ENCODE data around the gene DCLK1. TPM values are rescaled to one million over a fixed set of nuclear protein-coding genes. Genes with fewer than 3 reads are reported as not detected.

The DCLK1 gene
- total and polyA plus RNA-seq, 7 experiments from 2014 or later = not detected

DNA sequence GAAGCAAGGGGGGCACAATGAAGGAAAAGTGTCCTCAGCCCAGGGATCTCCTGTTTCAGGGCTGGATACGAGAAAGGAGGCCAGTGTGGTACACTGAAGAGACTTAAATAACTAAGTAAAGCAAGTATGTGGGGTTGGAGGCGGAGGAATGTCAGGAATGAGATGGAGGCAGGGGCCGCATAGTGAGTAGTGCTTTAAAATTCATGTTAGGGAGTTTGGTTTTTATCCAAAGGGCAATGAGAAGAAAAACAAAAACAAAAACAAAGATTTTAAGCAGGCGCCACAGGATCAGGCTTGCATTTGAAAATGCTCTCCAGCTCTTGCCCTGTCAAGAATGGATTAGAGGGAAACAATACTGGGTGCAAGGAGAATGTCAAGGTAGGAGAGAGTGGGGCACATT is 273.4 kb downstream of the DCLK1 start:
- no peaks in the 10 kb centered on the region for H3K27me3 ChIP-seq (ENCODE audit: control insufficient read depth in 2 of 2, insufficient read depth in 2 of 2, low read length in 2 of 2)
- POLR2A ChIA-PET = no interaction called here

DNA sequence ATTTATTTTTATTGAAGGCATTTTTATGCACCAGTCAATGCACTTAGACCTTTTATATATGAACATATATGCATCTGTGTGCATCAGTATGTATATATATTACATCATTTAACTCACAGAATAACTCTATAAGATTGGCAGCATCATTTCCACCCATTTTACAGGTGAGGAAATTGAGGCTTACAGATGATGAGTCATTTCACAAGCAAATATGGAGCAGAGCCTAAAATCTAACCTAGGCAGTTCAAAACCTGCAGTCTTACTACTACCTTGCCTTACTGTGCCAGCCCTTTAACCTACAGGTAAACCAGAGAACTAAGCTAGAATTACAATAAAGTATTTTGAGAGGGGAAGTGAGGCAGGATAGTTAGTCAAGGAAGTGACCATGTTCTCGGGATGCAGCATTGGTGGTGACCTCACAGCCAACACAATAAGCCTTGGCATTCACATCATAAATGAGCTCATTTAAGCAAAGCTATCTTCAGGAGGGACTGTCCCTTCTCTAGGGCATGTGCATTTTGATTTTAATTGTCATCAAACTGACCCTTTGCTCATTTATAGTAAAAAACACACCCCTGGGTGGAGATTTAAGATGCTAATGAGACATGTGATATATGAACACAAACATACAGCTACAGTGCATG is 274.3 kb downstream of the DCLK1 start:
- intact Hi-C loops (cut with micrococcal nuclease) = no loop called here
- no peaks in the 10 kb centered on the region for H3K4me1 ChIP-seq (ENCODE audit: control insufficient read depth in 2 of 2, insufficient read depth in 2 of 2, low read length in 2 of 2)
- no peak overlapping the region for H3K27ac ChIP-seq (ENCODE audit: low read depth, low read length)
- no peaks in the 10 kb centered on the region for H3K4me1 Mint-ChIP-seq
- no peaks in the 10 kb centered on the region for H3K27me3 ChIP-seq (ENCODE audit: control insufficient read depth in 2 of 2, insufficient read depth in 2 of 2, low read length in 2 of 2)
- no peak for ATAC-seq
- H3K36me3 ChIP-seq (ENCODE audit: control insufficient read depth in 2 of 3, insufficient read depth in 3 of 3, low read length in 3 of 3) = no peaks in the 10 kb centered on the region
- no peaks in the 10 kb centered on the region for H3K36me3 Mint-ChIP-seq
- ChIA-PET POLR2A (no interaction called here), CTCF (no interaction called here)
- H3K4me3 ChIP-seq (ENCODE audit: low read length) = no peak overlapping the region
- H3K27me3 Mint-ChIP-seq = peaks cover 17 to 45% (median 36%) of the 10 kb centered on the region in 5 donors
- no peak for DNase-seq
- H3K27ac Mint-ChIP-seq = no peak overlapping the region
- H3K9me3 ChIP-seq (ENCODE audit: control insufficient read depth in 2 of 3, low read length in 3 of 3) = no peaks in the 10 kb centered on the region
- no peak overlapping the region for H3K4me3 Mint-ChIP-seq
- H3K9me3 Mint-ChIP-seq = peaks cover 0 to 19% (median 4%) of the 10 kb centered on the region in 11 donors

More for the DNA sequence above, 273.4 kb downstream of the DCLK1 start:
- no peaks in the 10 kb centered on the region for H3K4me1 Mint-ChIP-seq
- ATAC-seq (no peak), DNase-seq (no peak)
- H3K4me3 Mint-ChIP-seq = no peak overlapping the region
- Histone ChIP-seq H3K27ac (ENCODE audit: low read depth, low read length) (no peak overlapping the region), H3K9me3 (ENCODE audit: control insufficient read depth in 2 of 3, low read length in 3 of 3) (no peaks in the 10 kb centered on the region), H3K4me1 (ENCODE audit: control insufficient read depth in 2 of 2, insufficient read depth in 2 of 2, low read length in 2 of 2) (no peaks in the 10 kb centered on the region), H3K4me3 (ENCODE audit: low read length) (no peak overlapping the region), H3K36me3 (ENCODE audit: control insufficient read depth in 2 of 3, insufficient read depth in 3 of 3, low read length in 3 of 3) (no peaks in the 10 kb centered on the region)
- no peaks in the 10 kb centered on the region for H3K36me3 Mint-ChIP-seq
- peaks cover 17 to 45% (median 36%) of the 10 kb centered on the region in 5 donors for H3K27me3 Mint-ChIP-seq
- intact Hi-C loops (cut with micrococcal nuclease) = no loop called here
- peaks cover 0 to 28% (median 7%) of the 10 kb centered on the region in 11 donors for H3K9me3 Mint-ChIP-seq
- CTCF ChIA-PET = no interaction called here
- peak overlapping the region in 1 of 9 donors; percentile 9 for H3K27ac Mint-ChIP-seq

GRCh38 chr13:35856084-35856483 is 275.1 kb downstream of the DCLK1 start:
- no peak for ATAC-seq
- Histone ChIP-seq H3K9me3 (ENCODE audit: control insufficient read depth in 2 of 3, low read length in 3 of 3) (no peaks in the 10 kb centered on the region), H3K36me3 (ENCODE audit: control insufficient read depth in 2 of 3, insufficient read depth in 3 of 3, low read length in 3 of 3) (no peaks in the 10 kb centered on the region), H3K4me3 (ENCODE audit: low read length) (no peak overlapping the region), H3K4me1 (ENCODE audit: control insufficient read depth in 2 of 2, insufficient read depth in 2 of 2, low read length in 2 of 2) (no peaks in the 10 kb centered on the region), H3K27me3 (ENCODE audit: control insufficient read depth in 2 of 2, insufficient read depth in 2 of 2, low read length in 2 of 2) (no peaks in the 10 kb centered on the region), H3K27ac (ENCODE audit: low read depth, low read length) (no peak overlapping the region)
- no peaks in the 10 kb centered on the region for H3K36me3 Mint-ChIP-seq
- H3K27me3 Mint-ChIP-seq = peaks cover 19 to 45% (median 41%) of the 10 kb centered on the region in 5 donors
- H3K27ac Mint-ChIP-seq = no peak overlapping the region
- ChIA-PET CTCF (no interaction called here), POLR2A (no interaction called here)
- no peak for DNase-seq
- peaks cover 0 to 19% (median 4%) of the 10 kb centered on the region in 11 donors for H3K9me3 Mint-ChIP-seq
- intact Hi-C loops (cut with micrococcal nuclease) = no loop called here
- H3K4me1 Mint-ChIP-seq = no peaks in the 10 kb centered on the region
- H3K4me3 Mint-ChIP-seq = no peak overlapping the region

DNA sequence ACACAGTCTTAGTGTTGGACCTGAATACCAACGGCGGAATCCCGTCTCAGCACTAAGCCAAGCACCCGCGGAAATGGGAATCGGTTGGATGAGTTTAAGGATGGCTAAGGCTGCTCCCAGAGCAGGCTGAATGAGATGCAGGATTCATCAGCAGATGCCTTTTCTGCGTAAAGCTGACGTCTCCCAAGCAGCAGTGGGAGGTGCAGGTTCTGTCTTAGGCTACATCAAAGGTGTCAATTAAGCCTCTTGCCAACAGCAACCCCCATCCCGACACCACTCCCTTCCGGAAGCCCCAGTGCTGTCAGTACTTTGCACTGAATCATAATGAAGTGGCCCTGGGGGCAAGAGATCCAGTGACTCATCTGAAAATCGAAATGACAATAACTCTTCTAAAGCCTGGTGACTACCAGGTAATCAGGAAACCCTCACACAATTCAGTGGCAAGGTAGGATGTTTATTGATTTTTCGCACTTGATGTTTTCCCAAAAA is 275.6 kb downstream of the DCLK1 start:
- Mint-ChIP-seq H3K27ac (no peak overlapping the region), H3K4me3 (no peak overlapping the region), H3K27me3 (peaks cover 19 to 45% (median 41%) of the 10 kb centered on the region in 5 donors), H3K9me3 (peaks cover 0 to 15% (median 2%) of the 10 kb centered on the region in 11 donors), H3K4me1 (no peaks in the 10 kb centered on the region), H3K36me3 (no peaks in the 10 kb centered on the region)
- no peaks in the 10 kb centered on the region for H3K27me3 ChIP-seq (ENCODE audit: control insufficient read depth in 2 of 2, insufficient read depth in 2 of 2, low read length in 2 of 2)
- ATAC-seq = no peak
- H3K36me3 ChIP-seq (ENCODE audit: control insufficient read depth in 2 of 3, insufficient read depth in 3 of 3, low read length in 3 of 3) = no peaks in the 10 kb centered on the region
- no peak overlapping the region for H3K27ac ChIP-seq (ENCODE audit: low read depth, low read length)
- ChIA-PET POLR2A (no interaction called here), CTCF (no interaction called here)
- intact Hi-C loops (cut with micrococcal nuclease) = no loop called here
- no peak for DNase-seq
- H3K9me3 ChIP-seq (ENCODE audit: control insufficient read depth in 2 of 3, low read length in 3 of 3) = no peaks in the 10 kb centered on the region
- no peaks in the 10 kb centered on the region for H3K4me1 ChIP-seq (ENCODE audit: control insufficient read depth in 2 of 2, insufficient read depth in 2 of 2, low read length in 2 of 2)
- no peak overlapping the region for H3K4me3 ChIP-seq (ENCODE audit: low read length)

DNA sequence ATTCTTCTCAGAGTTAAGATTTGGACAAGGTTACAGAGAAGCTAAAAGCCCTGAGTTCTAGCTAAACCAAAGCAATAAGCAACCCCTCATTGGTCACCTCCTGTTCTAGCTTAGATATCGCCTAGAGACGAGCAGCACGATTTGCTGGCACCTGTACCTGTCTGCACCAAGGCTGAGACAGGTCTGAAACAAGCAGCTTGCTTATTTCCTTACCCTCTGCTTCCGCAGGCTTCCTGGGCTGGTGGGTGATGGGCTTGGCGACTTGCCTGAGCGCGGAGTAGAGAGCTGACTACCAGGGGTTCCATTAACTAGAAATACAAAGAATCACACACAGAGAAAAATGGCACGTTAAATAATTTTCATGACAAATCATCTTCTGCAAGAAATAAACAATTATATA is 276.9 kb downstream of the DCLK1 start:
- H3K4me1 ChIP-seq (ENCODE audit: control insufficient read depth in 2 of 2, insufficient read depth in 2 of 2, low read length in 2 of 2) = no peaks in the 10 kb centered on the region
- Mint-ChIP-seq H3K27ac (no peak overlapping the region), H3K4me1 (no peaks in the 10 kb centered on the region), H3K9me3 (peaks cover 0 to 14% (median 2%) of the 10 kb centered on the region in 11 donors), H3K27me3 (peaks cover 19 to 45% (median 39%) of the 10 kb centered on the region in 5 donors), H3K4me3 (no peak overlapping the region), H3K36me3 (no peaks in the 10 kb centered on the region)
- ATAC-seq (no peak), DNase-seq (no peak)
- no peak overlapping the region for H3K4me3 ChIP-seq (ENCODE audit: low read length)
- ChIA-PET CTCF (no interaction called here), POLR2A (no interaction called here)
- H3K27ac ChIP-seq (ENCODE audit: low read depth, low read length) = no peak overlapping the region
- intact Hi-C loops (cut with micrococcal nuclease) = no loop called here
- H3K27me3 ChIP-seq (ENCODE audit: control insufficient read depth in 2 of 2, insufficient read depth in 2 of 2, low read length in 2 of 2) = no peaks in the 10 kb centered on the region
- no peaks in the 10 kb centered on the region for H3K9me3 ChIP-seq (ENCODE audit: control insufficient read depth in 2 of 3, low read length in 3 of 3)
- H3K36me3 ChIP-seq (ENCODE audit: control insufficient read depth in 2 of 3, insufficient read depth in 3 of 3, low read length in 3 of 3) = no peaks in the 10 kb centered on the region

DNA sequence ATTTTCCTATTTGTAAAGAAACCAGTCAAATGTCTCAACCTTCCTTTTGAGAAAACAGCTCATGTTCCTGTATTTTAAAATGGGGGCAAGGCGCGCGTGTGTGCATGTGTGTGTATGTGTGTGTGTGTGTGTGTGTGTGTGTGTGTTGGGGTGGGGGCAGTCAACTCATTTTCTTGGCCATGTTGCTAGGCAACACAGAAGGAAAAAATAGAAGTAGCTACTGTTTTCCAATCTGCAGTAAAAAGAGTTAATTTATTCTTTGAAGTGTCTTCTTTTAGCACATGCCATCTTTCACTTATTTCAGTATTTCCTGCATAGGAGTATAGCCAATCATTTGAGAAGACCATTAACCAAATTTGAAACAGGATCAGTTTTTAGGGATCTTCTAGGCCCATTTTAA is 279.3 kb downstream of the DCLK1 start:
- peaks cover 0 to 8% (median 1%) of the 10 kb centered on the region in 11 donors for H3K9me3 Mint-ChIP-seq
- ChIA-PET CTCF (no interaction called here), POLR2A (no interaction called here)
- no peaks in the 10 kb centered on the region for H3K27me3 ChIP-seq (ENCODE audit: control insufficient read depth in 2 of 2, insufficient read depth in 2 of 2, low read length in 2 of 2)
- H3K4me1 Mint-ChIP-seq = no peaks in the 10 kb centered on the region
- intact Hi-C loops (cut with micrococcal nuclease) = no loop called here
- H3K27ac ChIP-seq (ENCODE audit: low read depth, low read length) = no peak overlapping the region
- no peaks in the 10 kb centered on the region for H3K36me3 Mint-ChIP-seq
- H3K27me3 Mint-ChIP-seq = peaks cover 19 to 35% (median 29%) of the 10 kb centered on the region in 5 donors
- no peak for DNase-seq
- no peak overlapping the region for H3K4me3 ChIP-seq (ENCODE audit: low read length)
- no peaks in the 10 kb centered on the region for H3K36me3 ChIP-seq (ENCODE audit: control insufficient read depth in 2 of 3, insufficient read depth in 3 of 3, low read length in 3 of 3)
- H3K9me3 ChIP-seq (ENCODE audit: control insufficient read depth in 2 of 3, low read length in 3 of 3) = no peaks in the 10 kb centered on the region
- ATAC-seq = no peak
- no peaks in the 10 kb centered on the region for H3K4me1 ChIP-seq (ENCODE audit: control insufficient read depth in 2 of 2, insufficient read depth in 2 of 2, low read length in 2 of 2)
- no peak overlapping the region for H3K4me3 Mint-ChIP-seq
- H3K27ac Mint-ChIP-seq = no peak overlapping the region

DNA sequence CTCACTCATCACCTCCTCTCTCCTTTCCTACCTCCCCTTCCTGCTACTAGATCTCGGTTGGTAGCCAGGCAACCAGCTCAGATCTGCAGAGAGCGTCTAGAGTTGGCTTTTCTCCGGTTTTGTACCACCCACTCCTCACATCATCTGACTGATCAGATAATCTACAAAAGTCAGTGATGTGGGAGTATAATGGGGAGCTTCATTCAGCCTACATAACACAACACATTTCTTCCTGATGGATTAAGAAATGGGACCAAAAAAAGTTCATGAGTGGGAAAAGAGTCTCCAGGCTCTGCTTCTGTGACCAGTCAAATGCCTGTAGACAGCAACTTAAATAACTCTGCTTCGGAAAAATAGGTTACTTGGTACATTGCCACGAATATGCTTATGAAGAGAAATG is 279.8 kb downstream of the DCLK1 start:
- Histone ChIP-seq H3K27ac (ENCODE audit: low read depth, low read length) (no peak overlapping the region), H3K36me3 (ENCODE audit: control insufficient read depth in 2 of 3, insufficient read depth in 3 of 3, low read length in 3 of 3) (no peaks in the 10 kb centered on the region), H3K9me3 (ENCODE audit: control insufficient read depth in 2 of 3, low read length in 3 of 3) (no peaks in the 10 kb centered on the region), H3K27me3 (ENCODE audit: control insufficient read depth in 2 of 2, insufficient read depth in 2 of 2, low read length in 2 of 2) (no peaks in the 10 kb centered on the region), H3K4me3 (ENCODE audit: low read length) (no peak overlapping the region), H3K4me1 (ENCODE audit: control insufficient read depth in 2 of 2, insufficient read depth in 2 of 2, low read length in 2 of 2) (no peaks in the 10 kb centered on the region)
- Mint-ChIP-seq H3K27ac (peak overlapping the region in 1 of 9 donors; percentile 39), H3K27me3 (peaks cover 19 to 30% (median 24%) of the 10 kb centered on the region in 5 donors), H3K9me3 (peaks cover 0 to 8% (median 1%) of the 10 kb centered on the region in 11 donors), H3K4me3 (no peak overlapping the region), H3K36me3 (no peaks in the 10 kb centered on the region), H3K4me1 (no peaks in the 10 kb centered on the region)
- ATAC-seq = no peak
- DNase-seq = no peak
- intact Hi-C loops (cut with micrococcal nuclease) = no loop called here
- ChIA-PET POLR2A (no interaction called here), CTCF (no interaction called here)
